Measurements from ENCODE around the gene LDHA.

GRCh38 chr11:18427240-18427639, 32.9 kb downstream of the LDHA start:
- TF ChIP-seq CTCF (IDR thresholded peaks at IDR 0.05; ENCODE audit: insufficient read depth, low read depth, low read length) = no peak
- no peak for TF ChIP-seq EZH2 (IDR thresholded peaks at IDR 0.05; ENCODE audit: insufficient read depth, low read length)

Data from astrocyte (in vitro differentiated cells and primary cell).